Measurements from ENCODE around the gene KRT2. TPM values are rescaled to one million over a fixed set of nuclear protein-coding genes. Genes with fewer than 3 reads are reported as not detected.

The KRT2 gene
- total and polyA plus RNA-seq, 2 of the 8 experiments (the other 6 are each of a cell fraction or from before 2014, with no cell fraction given), result not detected

DNA sequence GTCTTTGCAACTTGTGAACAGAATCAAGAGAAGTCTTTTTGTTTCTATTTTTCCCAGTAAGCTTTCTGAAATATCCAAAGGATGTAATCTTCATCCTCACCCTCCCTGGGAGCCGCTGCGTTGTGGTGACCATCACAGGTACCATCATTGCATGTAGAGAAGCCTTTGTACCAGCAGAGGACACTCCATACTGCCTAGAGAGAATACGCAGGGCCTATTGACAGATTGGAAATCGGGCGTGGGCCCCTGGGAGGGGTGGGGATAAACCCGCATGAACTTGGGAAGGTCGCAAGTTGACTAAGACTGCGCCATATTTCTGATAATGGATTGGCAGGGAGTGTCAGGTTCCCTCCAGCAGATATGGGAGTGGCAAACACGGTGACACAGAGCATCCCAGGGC is 15.5 kb upstream of the KRT2 start:
- H2BK5ac ChIP-seq (ENCODE audit: low read depth, low read length), result no peak overlapping the region
- 78% methylated on average over 9 of the region's 9 CpGs; no CpG with 5 or more reads in 1 of the 2 experiments for WGBS, 2 experiments (ENCODE audit: extremely low coverage in 1 of 2, insufficient coverage in 1 of 2, insufficient read length in 1 of 2, insufficient replicate concordance in 2 of 2, low coverage in 1 of 2, low lambda C conversion rate in 2 of 2, missing lambda C conversion rate in 1 of 2)
- H3K79me2 ChIP-seq (ENCODE audit: control insufficient read depth in 1 of 2, insufficient read depth in 2 of 2, low read length in 2 of 2), result no peaks in the 10 kb centered on the region
- H3K9me3 ChIP-seq (ENCODE audit: insufficient read depth in 2 of 2, low read depth in 1 of 2, low read length in 1 of 2), result no peaks in the 10 kb centered on the region
- no peak overlapping the region for H2BK20ac ChIP-seq (ENCODE audit: low read length)
- TF ChIP-seq, protein P1, sequence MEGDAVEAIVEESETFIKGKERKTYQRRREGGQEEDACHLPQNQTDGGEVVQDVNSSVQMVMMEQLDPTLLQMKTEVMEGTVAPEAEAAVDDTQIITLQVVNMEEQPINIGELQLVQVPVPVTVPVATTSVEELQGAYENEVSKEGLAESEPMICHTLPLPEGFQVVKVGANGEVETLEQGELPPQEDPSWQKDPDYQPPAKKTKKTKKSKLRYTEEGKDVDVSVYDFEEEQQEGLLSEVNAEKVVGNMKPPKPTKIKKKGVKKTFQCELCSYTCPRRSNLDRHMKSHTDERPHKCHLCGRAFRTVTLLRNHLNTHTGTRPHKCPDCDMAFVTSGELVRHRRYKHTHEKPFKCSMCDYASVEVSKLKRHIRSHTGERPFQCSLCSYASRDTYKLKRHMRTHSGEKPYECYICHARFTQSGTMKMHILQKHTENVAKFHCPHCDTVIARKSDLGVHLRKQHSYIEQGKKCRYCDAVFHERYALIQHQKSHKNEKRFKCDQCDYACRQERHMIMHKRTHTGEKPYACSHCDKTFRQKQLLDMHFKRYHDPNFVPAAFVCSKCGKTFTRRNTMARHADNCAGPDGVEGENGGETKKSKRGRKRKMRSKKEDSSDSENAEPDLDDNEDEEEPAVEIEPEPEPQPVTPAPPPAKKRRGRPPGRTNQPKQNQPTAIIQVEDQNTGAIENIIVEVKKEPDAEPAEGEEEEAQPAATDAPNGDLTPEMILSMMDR (IDR thresholded peaks at IDR 0.05; ENCODE audit: control extremely low read depth in 1 of 3, insufficient read depth in 1 of 3, low read depth in 1 of 3, low read length in 3 of 3), result peak; percentile 28 to 64 (median 63)
- TF ChIP-seq HDAC2 (IDR thresholded peaks at IDR 0.05; ENCODE audit: borderline replicate concordance in 1 of 2, low read depth in 2 of 2, low read length in 2 of 2) (no peak), RAD21 (IDR thresholded peaks at IDR 0.05 in 1 of 2, conservative IDR thresholded peaks at IDR 0.05 in 1 of 2; ENCODE audit: low read depth in 2 of 2, low read length in 2 of 2) (peak; percentile 79 to 80), SUZ12 (IDR thresholded peaks at IDR 0.05; ENCODE audit: low read length) (no peak), CBX5 (IDR thresholded peaks at IDR 0.05; ENCODE audit: low read depth, low read length) (no peak), SIX5 (IDR thresholded peaks at IDR 0.05; ENCODE audit: low read depth, low read length) (no peak), GABPA (IDR thresholded peaks at IDR 0.05; ENCODE audit: borderline replicate concordance, insufficient read depth, low read length) (no peak), SP2 (IDR thresholded peaks at IDR 0.05; ENCODE audit: low read length) (no peak)
- TF ChIP-seq, protein P2, sequence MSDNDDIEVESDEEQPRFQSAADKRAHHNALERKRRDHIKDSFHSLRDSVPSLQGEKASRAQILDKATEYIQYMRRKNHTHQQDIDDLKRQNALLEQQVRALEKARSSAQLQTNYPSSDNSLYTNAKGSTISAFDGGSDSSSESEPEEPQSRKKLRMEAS (IDR thresholded peaks at IDR 0.05), result no peak
- no peak overlapping the region for H2BK120ac ChIP-seq (replicated peaks; ENCODE audit: low read depth, low read length)
- no peak overlapping the region for H4K91ac ChIP-seq (replicated peaks; ENCODE audit: insufficient read length, low read length)
- H3K4me3 ChIP-seq (ENCODE audit: extremely low read depth in 1 of 4, insufficient read depth in 2 of 4, low read depth in 3 of 4, low read length in 4 of 4), result no peak overlapping the region
- POLR2A ChIA-PET (ENCODE audit: partially characterized antibody), result no interaction called here
- H3K27ac ChIP-seq (ENCODE audit: low read depth, low read length), result no peak overlapping the region
- no peak overlapping the region for H3K14ac ChIP-seq (ENCODE audit: insufficient read length)
- no peak overlapping the region for H3K4me2 ChIP-seq (ENCODE audit: insufficient read depth in 1 of 2, low read depth in 2 of 2, low read length in 2 of 2)
- H3K4ac ChIP-seq (replicated peaks; ENCODE audit: insufficient read length, low read depth, low read length), result no peak overlapping the region
- H2AK5ac ChIP-seq (ENCODE audit: low read depth, low read length), result no peak overlapping the region
- no peaks in the 10 kb centered on the region; a peak in 1 of 7 replicates for H3K27me3 ChIP-seq (replicated peaks in 1 of 4; ENCODE audit: control insufficient read depth in 3 of 4, extremely low read depth in 1 of 4, insufficient read depth in 3 of 4, low read length in 3 of 4)
- H3K79me1 ChIP-seq (ENCODE audit: low read depth, low read length), result no peaks in the 10 kb centered on the region
- H2BK15ac ChIP-seq (ENCODE audit: low read length), result no peak overlapping the region
- CTCF ChIA-PET (ENCODE audit: partially characterized antibody), result interaction anchor here (0.7 to 5.8 kb wide), 25 partner anchors 7 to 389 kb away, joined by 3 to 26 read pairs (median 4); partner anchors contain the start of gene KRT1
- H2BK12ac ChIP-seq (ENCODE audit: low read depth, low read length), result no peak overlapping the region
- no peak overlapping the region for H3K18ac ChIP-seq (ENCODE audit: extremely low read depth, low read length)
- H3K56ac ChIP-seq (replicated peaks; ENCODE audit: insufficient read length, low read depth, low read length), result no peak overlapping the region
- no peaks in the 10 kb centered on the region for H3K36me3 ChIP-seq (ENCODE audit: control insufficient read depth in 2 of 4, insufficient read depth in 4 of 4, low read length in 3 of 4)
- no peak for DNase-seq (ENCODE audit: low read depth in 1 of 2, low spot score in 2 of 2)
- H4K5ac ChIP-seq (ENCODE audit: insufficient read length, low read depth, low read length), result no peak overlapping the region
- H4K20me1 ChIP-seq (replicated peaks in 1 of 2; ENCODE audit: control insufficient read depth in 1 of 2, insufficient read depth in 2 of 2, low read length in 2 of 2), result no peaks in the 10 kb centered on the region
- no peak overlapping the region for H4K8ac ChIP-seq (ENCODE audit: extremely low read depth, insufficient read depth, low read length)
- no peaks in the 10 kb centered on the region for H3K23me2 ChIP-seq (ENCODE audit: low read depth, low read length)
- no peaks in the 10 kb centered on the region for H3K4me1 ChIP-seq (replicated peaks in 1 of 4; ENCODE audit: control insufficient read depth in 3 of 4, insufficient read depth in 4 of 4, low read length in 3 of 4)
- FAIRE-seq, result no peak
- H2AFZ ChIP-seq (ENCODE audit: low read length), result no peak overlapping the region
- no peak overlapping the region for H3K23ac ChIP-seq (ENCODE audit: insufficient read length)
- no peak overlapping the region for H3K9ac ChIP-seq (replicated peaks in 1 of 4; ENCODE audit: extremely low read depth in 1 of 4, low read depth in 3 of 4, low read length in 3 of 4)
